GM18519 (cell line): ENCODE measurements around the gene ARHGEF12.

ENCODE experiments used
- ATAC-seq: cut with Tn5 transposase; IDR thresholded peaks from one replicate; pipeline ENCODE4 v1.9.1; 2021; ENCODE audit warnings: mild to moderate bottlenecking, moderate library complexity; ENCODE audit not compliant: unreplicated experiment, low FRiP score

ARHGEF12 gene

DNA sequence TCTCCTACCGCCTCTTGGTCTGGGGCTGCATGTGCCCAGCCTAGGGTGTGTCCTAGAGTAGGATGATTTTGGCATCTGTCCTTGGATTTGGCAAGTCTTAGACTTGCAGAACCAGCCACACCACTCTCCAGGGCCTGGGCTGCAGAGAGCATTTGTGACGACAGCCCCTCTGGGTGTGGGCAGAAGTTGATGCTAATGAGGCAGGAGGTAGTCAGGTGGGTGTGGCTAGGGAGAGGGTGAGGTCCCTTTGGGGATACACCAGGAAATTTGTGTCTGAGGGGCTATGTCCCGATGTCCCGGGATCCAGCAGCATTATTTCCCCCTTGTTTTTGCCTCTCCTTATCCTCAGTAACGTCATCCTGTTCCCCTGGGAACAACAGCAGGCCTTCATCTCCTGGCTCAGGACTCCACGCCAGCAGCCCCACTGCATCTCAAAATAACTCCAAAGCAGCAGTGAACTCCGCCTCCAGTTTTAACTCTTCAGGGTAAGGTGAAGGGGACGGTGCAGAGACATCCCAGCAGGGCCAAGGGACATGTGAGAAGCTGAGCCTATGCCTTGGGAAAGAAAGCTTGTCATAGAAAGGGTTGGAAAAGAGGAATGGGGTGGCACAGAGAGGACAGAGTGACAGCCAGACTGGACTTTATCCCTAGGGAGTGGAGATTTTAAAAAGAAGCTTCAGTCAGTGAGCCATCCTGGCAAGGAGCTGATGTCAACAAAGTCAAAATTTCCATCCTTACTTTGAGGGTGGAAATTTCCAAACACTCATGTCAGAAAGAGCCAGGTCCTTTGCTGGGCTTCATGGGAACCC, 19.1 kb upstream of the ARHGEF12 start:
- ATAC-seq = no peak

DNA sequence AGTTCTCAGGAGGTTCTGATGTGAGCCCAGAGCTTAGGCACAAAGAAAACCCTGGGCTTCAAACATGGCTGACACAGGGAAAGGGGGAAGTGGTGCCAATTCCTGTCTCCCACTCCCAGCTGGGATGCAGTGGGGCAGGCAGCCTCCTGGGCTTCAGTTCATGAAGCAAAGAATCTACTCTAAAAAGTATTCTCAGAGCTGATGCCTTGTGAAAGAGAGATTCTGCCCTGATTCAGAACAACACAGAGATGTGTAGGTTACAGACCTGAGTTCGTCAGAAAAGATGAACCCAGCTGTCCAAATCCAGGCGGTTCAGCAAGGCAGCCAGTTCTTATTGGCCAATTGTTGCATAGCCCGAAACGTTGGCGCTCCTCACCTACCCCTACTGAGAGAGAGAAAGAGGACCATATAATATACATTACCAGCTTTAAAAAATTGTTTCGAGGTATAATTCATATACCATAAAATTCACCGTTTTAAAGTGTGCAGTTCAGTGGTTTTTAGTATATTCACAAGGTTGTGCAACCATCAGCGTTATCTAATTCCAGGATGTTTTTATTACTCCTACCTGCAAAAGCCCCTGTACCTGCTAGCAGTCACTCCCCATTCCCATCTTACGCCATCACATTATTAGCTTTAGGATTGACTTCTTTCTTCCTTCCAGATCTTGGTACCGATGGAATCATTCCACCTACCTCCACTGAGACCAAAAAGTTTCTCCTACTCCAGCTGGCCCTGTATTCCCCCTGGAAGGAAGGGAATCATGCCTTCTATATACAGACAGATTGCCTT, 18.3 kb upstream of the ARHGEF12 start:
- no peak for ATAC-seq

DNA sequence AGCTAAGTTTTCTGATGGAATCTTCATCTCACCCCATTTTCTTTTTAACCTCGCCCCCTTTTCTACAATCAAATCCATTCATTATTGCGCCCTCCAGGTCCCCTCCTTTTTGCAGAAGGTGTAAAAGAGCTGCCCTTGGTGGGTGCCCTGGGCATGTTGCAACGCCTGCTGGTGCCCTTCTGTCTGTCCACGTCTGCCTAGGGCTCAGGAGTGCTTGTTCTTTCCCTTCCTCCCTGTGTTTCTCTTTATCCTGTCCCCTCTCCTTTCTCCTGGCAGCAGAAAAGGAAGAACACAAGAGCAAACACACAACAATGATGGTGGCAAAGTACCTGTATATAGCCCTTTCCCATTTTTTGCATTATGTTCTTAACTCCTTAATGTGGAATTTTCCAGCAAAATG, 17.3 kb upstream of the ARHGEF12 start:
- no peak for ATAC-seq

DNA sequence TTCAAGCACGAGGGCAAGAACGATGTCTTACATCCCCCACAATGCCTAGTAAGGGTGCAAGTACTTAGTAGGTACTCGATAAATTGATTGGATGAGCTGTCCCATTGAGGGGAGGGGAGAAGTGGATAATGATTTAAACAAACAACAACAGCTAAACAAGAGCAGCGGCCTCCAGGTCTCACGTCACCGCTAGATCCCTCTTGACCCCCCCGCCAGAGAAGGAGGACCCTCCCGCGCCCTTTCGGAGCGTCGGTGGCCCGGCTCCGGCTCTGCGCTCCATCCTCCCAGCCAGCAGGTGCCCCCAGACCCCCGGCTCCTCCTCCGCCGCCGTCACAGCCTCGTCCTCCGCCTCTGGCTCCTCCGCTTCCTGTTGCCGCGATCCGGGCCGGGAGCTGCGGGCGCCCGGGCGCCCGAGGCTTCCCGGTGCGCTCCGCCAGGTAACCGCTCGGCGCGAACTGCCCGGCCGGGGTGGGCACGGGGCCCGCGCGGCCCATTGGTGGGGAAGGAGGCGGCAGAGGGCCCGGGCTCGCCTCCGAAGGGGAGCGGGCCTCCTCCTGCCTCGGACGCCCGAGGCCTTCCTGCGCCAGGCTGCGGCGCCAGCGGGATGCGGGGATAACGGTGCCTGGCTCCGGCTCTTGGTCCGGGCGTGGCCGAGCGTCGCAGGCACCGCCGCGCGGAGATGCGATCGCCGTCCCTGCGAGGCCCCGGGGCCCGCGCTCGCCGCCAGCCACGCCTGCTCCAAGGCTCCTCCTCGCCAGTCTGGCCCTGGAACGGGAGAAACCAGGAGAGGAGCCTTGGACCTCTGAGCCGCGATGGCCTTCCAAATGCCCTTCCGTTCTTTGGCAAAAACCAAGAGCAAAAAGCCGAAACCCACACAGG, 11.0 kb upstream of the ARHGEF12 start, which contains the start of gene TLCD5:
TLCD5 (plus strand) TSS at position 368 of the 879 bp plus-strand sequence. CDS start 2,143 bp downstream, outside the sequence.
- no peak for ATAC-seq

DNA sequence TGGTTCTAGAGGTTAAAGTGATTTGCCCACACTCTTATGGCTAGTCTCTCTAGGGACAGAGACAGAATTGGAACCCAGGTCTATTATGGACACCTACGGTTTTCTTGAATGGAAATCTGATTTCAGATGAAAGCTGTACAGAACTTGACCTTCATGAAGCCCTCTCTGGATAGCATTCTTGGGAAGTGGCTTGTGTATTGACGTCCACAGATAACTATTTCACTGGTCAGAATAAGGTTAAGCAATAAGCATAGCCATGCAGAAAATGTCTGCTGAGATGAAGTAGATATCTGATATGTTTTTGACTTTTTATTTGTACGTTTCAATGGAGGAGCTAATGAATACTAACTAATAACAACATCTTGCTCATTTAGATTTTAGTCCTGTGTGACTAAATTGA, 10.0 kb upstream of the ARHGEF12 start:
- no peak for ATAC-seq

DNA sequence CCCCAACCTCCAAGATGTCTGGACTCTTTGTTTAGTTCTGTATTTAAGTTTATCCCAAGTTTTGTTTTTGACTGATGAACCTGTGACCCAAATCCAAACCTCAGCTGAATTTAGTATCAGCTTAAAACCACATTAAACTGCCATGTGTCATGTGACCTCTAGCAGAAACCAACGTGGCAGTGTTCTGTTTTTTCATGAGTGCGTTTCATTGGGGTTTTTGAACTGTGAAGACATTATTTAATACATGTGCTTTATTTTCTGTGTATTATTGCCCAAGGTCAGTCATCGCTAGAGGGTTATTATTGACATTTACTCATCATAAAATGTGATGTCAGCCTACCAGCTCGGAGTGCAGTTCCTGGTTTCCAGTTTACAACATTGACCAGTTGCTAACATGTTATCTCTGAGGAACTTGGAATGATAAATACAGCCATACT, 9.3 kb upstream of the ARHGEF12 start:
- ATAC-seq = no peak

DNA sequence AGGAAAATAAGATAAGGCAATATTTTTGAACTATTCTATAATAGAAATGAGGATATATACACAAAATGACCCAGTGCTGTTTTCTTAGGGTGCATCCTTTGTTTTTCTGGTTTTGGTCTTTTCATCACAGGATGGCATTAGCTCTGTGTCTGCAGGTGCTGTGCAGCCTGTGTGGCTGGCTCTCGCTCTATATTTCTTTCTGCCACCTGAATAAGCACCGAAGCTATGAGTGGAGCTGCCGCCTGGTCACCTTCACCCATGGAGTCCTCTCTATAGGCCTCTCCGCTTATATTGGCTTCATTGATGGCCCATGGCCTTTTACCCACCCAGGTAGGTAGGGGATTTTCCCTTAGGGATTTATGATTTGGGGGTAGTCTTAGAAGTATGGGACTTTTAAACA, 8.9 kb upstream of the ARHGEF12 start:
- no peak for ATAC-seq

DNA sequence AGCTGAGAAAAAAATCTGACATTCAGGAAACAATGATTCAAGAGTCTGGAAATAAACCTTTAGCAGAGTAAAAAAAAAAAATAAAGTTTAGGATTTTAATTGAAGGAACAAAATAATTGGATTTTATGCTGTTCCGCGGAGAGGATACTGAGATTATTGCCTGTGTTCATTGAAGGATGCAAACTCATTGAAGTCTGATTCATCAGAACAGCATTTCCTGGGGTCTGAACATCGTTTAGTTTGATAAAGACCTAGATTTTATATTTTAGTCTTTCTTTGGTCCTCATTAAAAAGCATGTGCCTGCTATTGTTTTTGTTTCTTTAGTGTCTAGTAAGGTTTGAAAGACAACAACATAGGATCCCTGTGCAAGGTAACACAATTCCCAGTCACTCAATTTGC, 6.7 kb upstream of the ARHGEF12 start:
- no peak for ATAC-seq

DNA sequence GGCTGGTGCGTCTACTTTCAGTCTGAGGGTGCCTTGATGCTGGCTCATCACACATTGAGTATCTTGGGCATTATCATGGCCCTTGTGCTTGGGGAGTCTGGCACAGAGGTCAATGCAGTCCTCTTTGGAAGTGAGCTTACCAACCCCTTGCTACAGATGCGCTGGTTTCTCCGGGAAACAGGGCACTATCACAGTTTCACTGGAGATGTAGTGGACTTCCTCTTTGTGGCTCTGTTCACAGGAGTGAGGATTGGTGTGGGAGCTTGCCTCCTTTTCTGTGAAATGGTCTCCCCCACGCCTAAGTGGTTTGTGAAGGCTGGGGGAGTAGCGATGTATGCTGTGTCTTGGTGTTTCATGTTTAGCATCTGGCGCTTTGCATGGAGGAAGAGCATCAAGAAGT, 6.2 kb upstream of the ARHGEF12 start:
- no peak for ATAC-seq

DNA sequence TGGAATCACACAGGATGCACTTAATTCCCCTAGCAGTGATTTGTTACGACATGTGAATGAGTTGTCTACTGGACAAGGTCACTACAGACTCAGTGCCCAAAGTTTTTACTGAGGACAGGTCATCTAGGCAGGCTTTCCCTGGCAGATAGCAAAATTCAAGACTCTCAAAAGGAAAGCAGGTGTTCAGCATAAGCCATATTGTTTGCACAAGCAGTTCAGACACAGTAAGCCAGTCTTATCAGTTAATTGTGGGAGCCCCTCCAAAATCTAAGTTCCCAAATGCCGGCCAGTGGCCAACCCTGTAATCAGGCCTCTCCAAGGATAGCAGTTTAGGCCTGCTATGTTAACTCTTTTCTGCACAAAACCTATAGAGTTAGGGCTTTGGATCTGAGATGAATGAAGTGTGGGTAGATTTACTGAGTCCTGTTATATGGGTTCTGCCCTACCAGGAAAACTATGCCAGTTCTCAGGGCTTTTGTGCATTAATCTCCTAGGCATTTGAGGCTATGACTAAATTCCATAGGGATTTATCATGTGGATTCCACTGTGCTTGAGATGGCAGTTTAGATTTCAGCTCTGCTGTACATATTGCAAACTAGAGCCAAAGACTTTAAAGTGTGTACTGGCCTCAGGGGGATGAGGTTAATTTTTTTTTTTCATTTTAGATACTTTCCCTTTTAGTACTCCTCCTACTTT, 4.8 kb upstream of the ARHGEF12 start:
- ATAC-seq = no peak

DNA sequence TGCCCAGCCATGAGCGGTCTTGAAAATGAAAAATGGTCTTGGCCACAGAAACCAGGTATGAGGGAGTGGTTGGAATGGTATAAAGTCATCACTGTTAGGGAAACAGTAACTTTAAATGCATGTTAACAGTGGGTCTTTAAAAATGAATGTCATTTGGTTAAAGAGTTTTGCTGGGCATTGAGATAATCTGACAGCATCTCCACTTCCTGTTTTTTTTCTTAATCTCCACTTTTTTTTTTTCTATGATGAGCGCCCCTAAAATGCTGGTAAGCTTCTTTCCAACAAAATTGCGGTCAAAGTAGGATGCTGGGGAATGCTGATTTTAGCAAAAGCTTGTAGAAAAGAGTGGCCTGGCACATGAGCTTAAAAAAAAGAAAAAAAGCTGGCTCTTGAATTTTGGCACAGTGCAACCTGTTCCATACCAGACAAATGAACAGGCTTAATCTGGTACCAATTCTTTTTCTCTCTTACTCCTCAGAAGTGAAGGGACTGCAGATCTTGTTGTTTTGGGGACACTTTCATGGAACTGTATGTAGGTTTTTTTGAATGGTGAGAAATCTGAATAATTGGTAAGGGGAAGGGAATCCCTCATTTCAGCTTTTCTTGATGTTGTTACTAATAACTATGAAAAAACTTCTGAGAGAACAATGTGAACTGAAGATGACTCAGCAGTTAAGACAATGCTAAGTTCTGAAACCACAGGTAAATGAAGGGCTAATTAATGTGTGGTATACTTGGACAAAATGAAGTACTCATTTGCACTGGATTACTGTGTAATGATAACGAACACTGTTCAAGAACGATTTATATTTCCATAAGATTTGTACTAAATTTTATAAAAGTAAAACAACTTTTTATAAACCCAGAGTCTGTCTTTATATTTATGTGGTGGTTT, 3.1 kb upstream of the ARHGEF12 start:
- no peak for ATAC-seq

DNA sequence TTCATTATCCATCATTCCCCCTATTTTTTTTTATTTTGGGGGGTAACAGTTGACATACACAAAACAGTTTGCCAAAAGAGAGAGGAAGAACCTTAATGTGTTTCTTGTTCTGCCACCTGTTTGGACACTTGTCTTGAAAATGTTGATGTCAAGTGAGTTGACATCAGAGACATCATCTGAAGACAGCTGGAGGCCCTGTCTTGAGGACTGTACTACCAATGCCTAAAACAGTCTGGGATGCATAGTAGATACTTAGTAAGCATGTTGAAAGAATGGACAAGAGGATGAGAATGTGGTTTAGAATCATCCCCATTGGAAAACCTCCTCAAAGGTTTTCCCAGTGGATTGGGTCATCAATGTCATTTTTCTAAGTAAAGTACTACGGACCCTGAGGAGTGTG, 2.4 kb upstream of the ARHGEF12 start:
- ATAC-seq = no peak

DNA sequence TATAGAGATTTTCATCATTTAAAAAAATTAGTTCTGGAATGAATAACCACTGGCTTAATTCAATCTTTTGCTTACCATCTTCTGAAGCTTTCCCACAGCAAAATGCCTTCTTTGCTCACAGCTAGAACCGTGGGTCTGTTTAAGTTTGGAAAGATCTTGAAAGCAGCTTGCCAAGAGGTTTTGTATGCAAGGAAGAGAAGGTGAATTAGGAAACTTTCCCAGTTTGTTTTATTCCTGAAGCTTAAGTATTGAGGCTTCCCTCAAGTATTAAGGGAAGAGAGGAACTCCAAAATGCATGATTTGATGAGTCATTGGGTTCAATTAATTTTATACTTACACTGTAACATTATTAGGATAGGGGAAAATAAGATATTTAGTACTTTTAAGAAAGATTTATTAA, 1.9 kb upstream of the ARHGEF12 start:
- ATAC-seq = no peak

DNA sequence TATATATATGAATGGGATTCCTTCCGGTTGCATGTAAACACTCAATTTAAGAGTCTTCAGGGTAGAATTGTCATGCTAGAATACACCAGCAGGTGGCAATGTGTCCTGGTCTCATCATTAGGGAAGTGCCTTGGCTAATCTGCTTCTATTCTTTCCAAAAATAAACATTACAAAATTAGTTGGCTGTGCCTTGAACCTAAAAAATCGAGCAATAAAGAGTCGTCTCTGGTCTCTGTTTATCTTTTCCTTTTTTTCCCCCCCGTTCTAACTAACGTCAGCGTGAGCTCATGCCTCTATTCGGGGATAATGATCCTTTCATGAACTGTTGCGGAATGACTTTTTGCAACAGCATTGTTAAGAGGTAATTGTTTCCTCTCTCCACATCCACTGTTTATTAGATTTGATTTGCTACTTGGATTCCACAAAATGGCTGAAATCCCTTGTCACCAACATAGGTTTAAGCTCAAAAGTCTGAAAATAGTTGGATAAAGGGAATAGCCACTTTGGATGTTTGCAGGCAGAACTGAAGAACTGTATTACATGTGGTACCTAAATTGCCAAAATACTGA, 1.2 kb upstream of the ARHGEF12 start:
- no peak for ATAC-seq

DNA sequence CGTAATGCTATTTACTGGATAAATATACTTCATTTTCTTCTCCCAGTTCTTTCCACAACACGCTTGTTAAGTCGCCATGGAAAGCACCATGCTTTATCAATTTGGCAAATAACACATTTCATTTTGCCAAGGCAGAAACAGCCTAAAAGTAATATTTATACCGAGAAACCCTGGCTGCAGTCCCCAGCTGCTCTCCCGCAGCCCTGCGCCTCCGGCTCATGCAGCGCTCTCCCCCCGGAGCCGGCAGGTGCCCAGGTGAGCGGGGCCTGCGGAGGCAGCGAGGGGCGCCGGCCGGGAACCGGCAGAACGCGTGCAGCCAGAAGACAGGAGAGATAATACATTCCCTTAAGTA, 681 bp upstream of the ARHGEF12 start:
- peak; percentile 7 for ATAC-seq

DNA sequence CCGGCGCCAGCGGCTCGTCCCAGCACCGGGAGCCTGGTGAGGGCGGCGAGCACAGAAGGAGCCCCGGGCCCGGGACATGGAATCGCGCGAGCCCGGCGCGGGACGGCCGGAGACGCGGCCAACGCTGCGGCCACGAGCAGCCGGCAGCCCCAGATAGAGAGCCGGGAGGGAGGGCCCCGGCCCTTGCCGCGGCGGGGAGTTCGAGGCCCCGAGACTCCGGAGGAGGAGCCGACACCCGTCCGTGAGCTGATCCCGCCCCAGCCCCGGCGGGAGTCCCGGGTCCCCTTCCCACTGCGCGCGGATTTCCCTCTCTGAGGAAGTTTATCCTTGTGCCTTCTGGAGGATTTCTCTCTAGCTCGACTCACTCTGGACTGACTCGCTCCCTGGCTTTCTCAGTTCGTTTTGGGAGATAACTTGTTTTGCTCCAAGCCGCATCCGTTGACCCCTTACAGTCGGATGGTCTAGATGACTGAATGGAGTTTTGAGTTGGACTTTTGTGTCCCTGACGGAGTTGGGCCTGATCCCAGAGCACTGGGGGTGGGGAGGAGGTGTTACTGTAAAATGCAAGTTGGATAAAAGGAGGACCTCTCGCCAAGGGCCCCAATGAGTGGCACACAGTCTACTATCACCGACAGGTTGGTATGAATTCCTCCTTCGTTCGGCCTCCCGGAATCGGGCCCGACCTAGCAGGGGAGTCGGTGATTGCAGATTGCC, 585 bp downstream of the ARHGEF12 start:
- peak; percentile 22 for ATAC-seq

DNA sequence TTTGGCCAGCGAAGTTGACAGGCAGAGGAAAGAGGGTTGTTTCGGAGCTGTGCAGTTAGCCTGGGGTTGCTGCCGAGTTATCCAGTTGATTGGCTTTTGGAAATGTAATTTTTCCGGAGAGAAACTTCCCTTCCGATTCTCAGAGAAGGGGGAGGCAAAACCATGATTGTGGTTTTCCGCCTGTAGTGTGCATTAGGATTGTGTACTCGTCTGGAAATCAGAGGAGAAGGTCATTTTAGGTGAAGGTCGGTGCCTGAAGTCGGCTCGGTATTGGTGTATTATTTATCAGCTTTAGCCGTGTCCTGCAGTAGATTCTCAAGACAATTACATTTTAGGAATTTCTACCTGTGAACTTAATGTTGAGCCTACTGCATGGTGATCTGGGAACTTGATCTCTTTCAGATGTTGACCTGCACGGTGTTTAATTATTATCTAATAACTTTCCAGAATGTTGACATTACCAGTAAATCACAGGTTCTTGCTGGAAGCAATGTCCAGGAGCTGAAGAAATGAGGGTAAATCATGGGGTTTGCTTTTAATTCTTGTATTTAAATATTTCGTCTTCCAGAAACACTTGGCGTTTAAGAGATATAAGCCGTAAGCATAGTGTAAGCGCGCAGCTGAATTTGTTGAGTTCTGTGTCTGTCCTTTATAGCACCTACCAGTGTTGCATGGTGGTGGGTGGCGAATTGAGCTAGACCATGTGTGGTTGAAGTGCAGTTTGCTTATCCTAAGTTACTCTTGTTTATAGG, 1.3 kb downstream of the ARHGEF12 start:
- ATAC-seq = no peak
